IMR-90 (cell line): Measurements from ENCODE around the gene PUS3. TPM values are rescaled to one million over a fixed set of nuclear protein-coding genes. Genes with fewer than 3 reads are reported as not detected.

Experiments used
- ATAC-seq: fragments of 200-7000 bp; cut with Tn5 transposase; 2 replicates; pipeline ENCODE4 v1.9.1; 2020; ENCODE audit warnings: low read depth, mild to moderate bottlenecking, moderate library complexity
- BruUV-seq: library from RNA; stranded (reverse); fragments of 400-500 nt; replicated peaks from 2 replicates; lab custom pipeline; 2021; lab: Mats Ljungman, UMichigan
- CTCF ChIA-PET: fragments of 300-600 bp; formaldehyde crosslinking; extraction: SDS; loops from one replicate; lab custom pipeline; 2021; ENCODE audit warnings: antibody characterized with exemption; lab: Yijun Ruan, JAX
- POLR2A ChIA-PET: fragments of 300-600 bp; sonication (Branson Sonifier 250); formaldehyde crosslinking; loops from one replicate; lab custom pipeline; 2022; ENCODE audit warnings: antibody characterized with exemption; ENCODE audit not compliant: unreplicated experiment; lab: Charles Lee
- DNase-seq: peaks from one replicate; pipeline ENCODE4 v3.0.0; 2013
- H2AFZ ChIP-seq: replicated peaks from 2 replicates; pipeline ENCODE3; 2013; ENCODE audit warnings: low read length, mild to moderate bottlenecking; ENCODE audit not compliant: poor library complexity
- H2AK5ac ChIP-seq: 2 replicates; pipeline ENCODE4 v1.6.1; 2013; ENCODE audit warnings: low read depth, low read length, inconsistent platforms
- H2AK9ac ChIP-seq: replicated peaks from 2 replicates; pipeline ENCODE3; 2013; ENCODE audit warnings: mild to moderate bottlenecking, low read depth, low read length, moderate library complexity; ENCODE audit not compliant: poor library complexity
- H2BK120ac ChIP-seq: 2 replicates; pipeline ENCODE4 v1.6.1; 2013; ENCODE audit warnings: low read depth, low read length, inconsistent platforms
- H2BK15ac ChIP-seq: 3 replicates; pipeline ENCODE4 v1.6.1; 2013; ENCODE audit warnings: low read depth, low read length, inconsistent platforms
- H2BK20ac ChIP-seq: 2 replicates; pipeline ENCODE4 v1.6.1; 2013; ENCODE audit warnings: low read depth, mild to moderate bottlenecking, inconsistent platforms, low read length, moderate library complexity
- H2BK5ac ChIP-seq: 2 replicates; pipeline ENCODE4 v1.6.1; 2013; ENCODE audit warnings: mild to moderate bottlenecking, low read depth, low read length, inconsistent platforms; ENCODE audit not compliant: poor library complexity, severe bottlenecking
- H3K14ac ChIP-seq: replicated peaks from 2 replicates; pipeline ENCODE4 v1.6.1; 2013; ENCODE audit warnings: low read depth, low read length, inconsistent platforms
- H3K18ac ChIP-seq: 2 replicates; pipeline ENCODE4 v1.6.1; 2013; ENCODE audit warnings: low read depth, low read length, control low read depth
- H3K23ac ChIP-seq: 2 replicates; pipeline ENCODE4 v1.6.1; 2013; ENCODE audit warnings: low read depth, low read length, inconsistent platforms
- H3K27ac ChIP-seq: 2 replicates; pipeline ENCODE4 v1.5.1; 2013; ENCODE audit warnings: mild to moderate bottlenecking, control low read depth, low read length; ENCODE audit not compliant: insufficient read depth
- H3K27me3 ChIP-seq: 2 replicates; pipeline ENCODE4 v1.6.1; 2013; ENCODE audit warnings: low read length; ENCODE audit not compliant: control insufficient read depth, insufficient read depth
- H3K36me3 ChIP-seq: 2 replicates; pipeline ENCODE4 v1.6.1; 2013; ENCODE audit warnings: low read length, mixed read lengths; ENCODE audit not compliant: control insufficient read depth, insufficient read depth
- H3K4ac ChIP-seq: 2 replicates; pipeline ENCODE4 v1.6.1; 2013; ENCODE audit warnings: low read depth, low read length, inconsistent platforms
- H3K4me1 ChIP-seq: 2 replicates; pipeline ENCODE4 v1.6.1; 2013; ENCODE audit warnings: low read length, mixed read lengths; ENCODE audit not compliant: control insufficient read depth, insufficient read depth
- H3K4me2 ChIP-seq: 2 replicates; pipeline ENCODE4 v1.6.1; 2013; ENCODE audit warnings: low read depth, mild to moderate bottlenecking, control low read depth, low read length, moderate library complexity
- H3K4me3 ChIP-seq: 2 replicates; pipeline ENCODE4 v1.5.1; 2013; ENCODE audit warnings: low read depth, mild to moderate bottlenecking, control low read depth, low read length, moderate library complexity; ENCODE audit not compliant: insufficient read depth
- H3K56ac ChIP-seq: 2 replicates; pipeline ENCODE4 v1.6.1; 2013; ENCODE audit warnings: low read length, inconsistent platforms; ENCODE audit not compliant: insufficient read depth; ENCODE audit errors: extremely low read depth
- H3K79me1 ChIP-seq, 2 experiments: 2 replicates each; pipeline ENCODE4 v1.6.1; 2013; ENCODE audit warnings: low read length in 2 of 2, inconsistent platforms in 1 of 2, low read depth in 1 of 2
- H3K9ac ChIP-seq: 2 replicates; pipeline ENCODE4 v1.6.1; 2013; ENCODE audit warnings: low read depth, low read length, control low read depth
- H3K9me1 ChIP-seq: 2 replicates; pipeline ENCODE4 v1.6.1; 2013; ENCODE audit warnings: low read length, inconsistent platforms; ENCODE audit not compliant: insufficient read depth
- H3K9me3 ChIP-seq: 2 replicates; pipeline ENCODE4 v1.6.1; 2013; ENCODE audit warnings: low read length; ENCODE audit not compliant: control insufficient read depth, insufficient read depth
- H4K20me1 ChIP-seq: 2 replicates; pipeline ENCODE4 v1.6.1; 2013; ENCODE audit warnings: low read length, inconsistent platforms; ENCODE audit not compliant: insufficient read depth
- H4K5ac ChIP-seq: 2 replicates; pipeline ENCODE4 v1.6.1; 2013; ENCODE audit warnings: mild to moderate bottlenecking, low read depth, low read length, control low read depth
- H4K8ac ChIP-seq, 2 experiments: 2 replicates each; pipeline ENCODE4 v1.6.1; 2013; ENCODE audit warnings: low read depth in 2 of 2, low read length in 2 of 2, control low read depth in 1 of 2, inconsistent platforms in 1 of 2
- H4K91ac ChIP-seq: 2 replicates; pipeline ENCODE4 v1.6.1; 2013; ENCODE audit warnings: low read depth, low read length, inconsistent platforms; ENCODE audit not compliant: insufficient read depth
- FOS ChIP-seq: fragments of 150-350 bp; IDR thresholded peaks from 2 replicates; pipeline ENCODE4 v1.6.1; 2016; ENCODE audit warnings: low read depth, low read length
- MXI1 ChIP-seq: IDR thresholded peaks from 2 replicates; pipeline ENCODE4 v1.6.1; 2012; ENCODE audit warnings: low read depth, mild to moderate bottlenecking, low read length, moderate library complexity, borderline replicate concordance
- RCOR1 ChIP-seq: IDR thresholded peaks from 2 replicates; pipeline ENCODE4 v1.6.1; 2012; ENCODE audit warnings: mild to moderate bottlenecking, low read length, improper control_type of control experiment; ENCODE audit not compliant: insufficient replicate concordance
- SMC3 ChIP-seq: fragments of 150-350 bp; IDR thresholded peaks from 2 replicates; pipeline ENCODE4 v1.6.1; 2016; ENCODE audit warnings: low read depth, mild to moderate bottlenecking, antibody characterized with exemption, low read length, moderate library complexity
- WGBS, 2 experiments: methylation state at CpG; one replicate each; pipeline versions ENCODE4 v1.1.5 to v1.1.7; 2013; ENCODE audit warnings: missing lambda C conversion rate in 2 of 2; ENCODE audit not compliant: insufficient read length in 1 of 2; ENCODE audit errors: extremely low coverage in 2 of 2; 5-methylcytosine and 5-hydroxymethylcytosine counted together
- dilution Hi-C: fragments of 300-500 bp; cut with HindIII; formaldehyde crosslinking; loops from one replicate; pipeline ENCODE4 v1.14.3; 2018; ENCODE audit warnings: low sequenced_read_pairs; ENCODE audit not compliant: unreplicated experiment
- in situ Hi-C: fragments of 300-500 bp; cut with MboI; formaldehyde crosslinking; loops from 3 replicates; pipeline ENCODE4 v1.14.3; 2019; ENCODE audit warnings: low sequenced_read_pairs, inconsistent platforms, mixed read lengths
- intact Hi-C: fragments of 100-400 bp; cut with micrococcal nuclease; formaldehyde crosslinking; loops from 2 replicates; pipeline ENCODE4 v1.10.0; 2022
- polyA plus RNA-seq, 3 experiments: library from polyadenylated mRNA; depleted of rRNA; stranded (reverse); fragments of >200 nt; gene quantifications; 2 replicates each; pipeline ENCODE4 v1.2.3, GENCODE V29; 2012; ENCODE audit warnings: low replicate concordance in 1 of 3
- total RNA-seq: library from RNA; depleted of rRNA; stranded (reverse); fragments of >200 nt; gene quantifications from 2 replicates; pipeline ENCODE4 v1.2.3, GENCODE V29; 2012
- TF ChIP-seq, protein P1 (sequence below): fragments of 150-350 bp; IDR thresholded peaks from 2 replicates; pipeline ENCODE4 v1.6.1; 2016; ENCODE audit warnings: low read depth, mild to moderate bottlenecking, low read length, moderate library complexity, borderline replicate concordance
- TF ChIP-seq, protein P2 (sequence below): fragments of 150-350 bp; IDR thresholded peaks from 2 replicates; pipeline ENCODE4 v1.6.1; 2017; ENCODE audit warnings: mild to moderate bottlenecking, antibody characterized with exemption, low read length, low read depth

The PUS3 gene
- total and polyA plus RNA-seq, 2 of the 4 experiments (the other 2 are of a cell fraction) = 6.1 to 11.7 TPM

DNA sequence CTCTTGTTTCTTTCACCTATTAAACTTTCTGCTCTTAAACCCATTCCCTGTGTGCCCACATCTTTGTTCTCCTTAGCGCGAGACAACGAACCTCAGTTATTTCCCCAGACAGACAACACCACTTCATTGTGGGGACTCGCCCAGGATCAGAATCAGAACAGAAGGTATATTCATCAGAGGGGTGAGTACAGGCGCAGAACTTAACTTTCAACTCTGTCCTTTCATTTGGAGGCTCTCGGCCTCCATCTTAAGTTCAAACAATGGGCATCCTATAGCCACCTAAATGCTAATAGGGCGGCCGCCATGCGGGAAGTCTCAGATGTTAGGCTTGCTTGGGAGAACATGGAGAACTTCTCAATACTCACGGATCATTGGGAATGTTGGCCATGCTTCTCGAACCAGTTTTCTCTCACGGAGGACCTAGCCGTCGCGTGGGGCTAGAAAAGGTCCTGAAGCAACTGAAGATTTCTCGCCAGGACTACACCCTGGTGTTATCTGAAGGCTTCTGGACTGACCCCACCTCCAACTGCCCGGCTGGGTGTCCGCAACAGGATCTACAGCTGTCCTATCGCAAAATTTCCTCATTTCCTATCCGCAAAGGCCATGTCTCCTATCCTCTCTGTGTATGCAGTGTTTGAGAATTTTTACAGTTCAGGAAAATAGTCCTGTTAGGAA, 29.0 kb downstream of the PUS3 start:
- ChIA-PET CTCF (interaction anchor here (0.6 kb wide), 1 partner anchor 367 kb away, joined by 3 read pairs; no protein-coding TSS in a partner anchor), POLR2A (no interaction called here)
- no peak overlapping the region for H4K8ac ChIP-seq
- no peak overlapping the region for H2AK5ac ChIP-seq
- no peaks in the 10 kb centered on the region for H3K79me1 ChIP-seq
- no CpG with 5 or more reads among the region's 20 CpGs for WGBS, 2 experiments
- H3K9me1 ChIP-seq = no peaks in the 10 kb centered on the region
- H3K18ac ChIP-seq = no peak overlapping the region
- H3K4me1 ChIP-seq = no peaks in the 10 kb centered on the region
- TF ChIP-seq MXI1 (no peak), SMC3 (no peak), RCOR1 (no peak), FOS (no peak)
- TF ChIP-seq, protein P1, sequence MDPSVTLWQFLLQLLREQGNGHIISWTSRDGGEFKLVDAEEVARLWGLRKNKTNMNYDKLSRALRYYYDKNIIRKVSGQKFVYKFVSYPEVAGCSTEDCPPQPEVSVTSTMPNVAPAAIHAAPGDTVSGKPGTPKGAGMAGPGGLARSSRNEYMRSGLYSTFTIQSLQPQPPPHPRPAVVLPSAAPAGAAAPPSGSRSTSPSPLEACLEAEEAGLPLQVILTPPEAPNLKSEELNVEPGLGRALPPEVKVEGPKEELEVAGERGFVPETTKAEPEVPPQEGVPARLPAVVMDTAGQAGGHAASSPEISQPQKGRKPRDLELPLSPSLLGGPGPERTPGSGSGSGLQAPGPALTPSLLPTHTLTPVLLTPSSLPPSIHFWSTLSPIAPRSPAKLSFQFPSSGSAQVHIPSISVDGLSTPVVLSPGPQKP = no peak
- TF ChIP-seq, protein P2, sequence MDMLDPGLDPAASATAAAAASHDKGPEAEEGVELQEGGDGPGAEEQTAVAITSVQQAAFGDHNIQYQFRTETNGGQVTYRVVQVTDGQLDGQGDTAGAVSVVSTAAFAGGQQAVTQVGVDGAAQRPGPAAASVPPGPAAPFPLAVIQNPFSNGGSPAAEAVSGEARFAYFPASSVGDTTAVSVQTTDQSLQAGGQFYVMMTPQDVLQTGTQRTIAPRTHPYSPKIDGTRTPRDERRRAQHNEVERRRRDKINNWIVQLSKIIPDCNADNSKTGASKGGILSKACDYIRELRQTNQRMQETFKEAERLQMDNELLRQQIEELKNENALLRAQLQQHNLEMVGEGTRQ = no peak
- H4K91ac ChIP-seq = no peak overlapping the region
- dilution Hi-C loops = no loop called here
- no peak overlapping the region for H4K5ac ChIP-seq
- H3K56ac ChIP-seq = no peak overlapping the region
- BruUV-seq = no TSS peak
- H4K20me1 ChIP-seq = no peaks in the 10 kb centered on the region
- H3K4me3 ChIP-seq = no peak overlapping the region
- intact Hi-C loops = loop anchor here (1.0 to 10.0 kb wide), 7 partner anchors 248 to 912 kb away; partner anchors contain the start of genes EI24 and FEZ1
- H2BK5ac ChIP-seq = no peak overlapping the region
- H3K14ac ChIP-seq = no peak overlapping the region
- no peak overlapping the region for H2BK120ac ChIP-seq
- in situ Hi-C loops = loop anchor here (10.0 kb wide), 2 partner anchors 249 to 439 kb away; partner anchors contain the start of gene CHEK1
- H3K36me3 ChIP-seq = no peaks in the 10 kb centered on the region
- peaks cover 2% of the 10 kb centered on the region; the same call in 1 of the 2 replicates for H3K27me3 ChIP-seq
- H3K9me3 ChIP-seq = no peaks in the 10 kb centered on the region
- DNase-seq = no peak
- no peak overlapping the region for H3K27ac ChIP-seq
- H2BK15ac ChIP-seq = no peak overlapping the region
- ATAC-seq = peak; percentile 54
- H3K4ac ChIP-seq = no peak overlapping the region
- no peak overlapping the region for H3K23ac ChIP-seq
- H3K4me2 ChIP-seq = 0 out of 2 replicates have a peak overlapping the region, but pooled peaks have one; percentile 16
- no peak overlapping the region for H2AFZ ChIP-seq
- no peak overlapping the region for H2AK9ac ChIP-seq
- no peak overlapping the region for H3K9ac ChIP-seq
- H2BK20ac ChIP-seq = no peak overlapping the region
